Peyer's patch (tissue), 4 donors: Measurements from ENCODE around the gene VMP1. TPM values are rescaled to one million over a fixed set of nuclear protein-coding genes. Genes with fewer than 3 reads are reported as not detected.
"Not testable (repeated sequence)": the region's sequence is repeated elsewhere in the genome, so short reads cannot be mapped to it uniquely, and the experiment has no call there.

Experiments
- DNase-seq, 3 donors: peaks; one replicate each; pipeline ENCODE4 v3.0.0-alpha.2; 2017 to 2019
- H3K27ac ChIP-seq, 4 donors: fragments of 200-600 bp; sonication (generic); one replicate each; pipeline ENCODE4 v1.5.1; 2016 to 2019
- H3K27me3 ChIP-seq, 2 donors: fragments of 200-600 bp; sonication (generic); one replicate each; pipeline ENCODE4 v1.5.1; 2019
- H3K36me3 ChIP-seq, 3 donors: fragments of 200-600 bp; sonication (generic); one replicate each; pipeline ENCODE4 v1.5.1; 2016 to 2019
- H3K4me1 ChIP-seq, 4 donors: fragments of 200-600 bp; sonication (generic); one replicate each; pipeline ENCODE4 v1.5.1; 2016 to 2019
- H3K4me3 ChIP-seq, 4 donors: fragments of 200-600 bp; sonication (generic); 1 replicate in 3 of 4; 2 replicates in 1 of 4; pipeline ENCODE4 v1.5.1; 2016 to 2019; ENCODE audit warnings: mild to moderate bottlenecking in 1 of 4
- H3K9me3 ChIP-seq, 4 donors: fragments of 200-600 bp; sonication (generic); one replicate each; pipeline ENCODE4 v1.5.1; 2016 to 2019; ENCODE audit warnings: mild to moderate bottlenecking in 1 of 4
- CTCF ChIP-seq, 6 experiments: fragments of 450-650 bp in 4 of 6; fragments of 200-600 bp in 2 of 6; sonication (generic) in 1 of 6; IDR thresholded peaks; one replicate each; pipeline ENCODE4 v1.5.1; 2017 to 2019; ENCODE audit warnings: antibody characterized with exemption in 6 of 6, mild to moderate bottlenecking in 3 of 6, moderate library complexity in 1 of 6
- POLR2A ChIP-seq, 2 donors: fragments of 450-650 bp; IDR thresholded peaks; one replicate each; pipeline ENCODE4 v1.5.1; 2017; ENCODE audit warnings: antibody characterized with exemption in 2 of 2, mild to moderate bottlenecking in 2 of 2, moderate library complexity in 2 of 2
- total RNA-seq, 4 donors: library from RNA; depleted of rRNA; stranded (reverse); fragments of >200 nt; gene quantifications; one replicate each; pipeline ENCODE4 v1.1.0, GENCODE V29; 2016

VMP1 gene
- total RNA-seq, 4 donors from 2014 or later, result 228 to 366 (median 332) TPM

GRCh38 chr17:59757043-59757442 is 49.6 kb downstream of the VMP1 start:
- no peaks in the 10 kb centered on the region for H3K27me3 ChIP-seq
- DNase-seq, result no peak
- peaks cover 0 to 22% (median 0%) of the 10 kb centered on the region in 4 donors for H3K4me1 ChIP-seq
- H3K4me3 ChIP-seq, result no peak overlapping the region
- H3K9me3 ChIP-seq, result no peaks in the 10 kb centered on the region
- peak overlapping the region in 2 of 4 donors; percentile 15 to 62 for H3K27ac ChIP-seq
- TF ChIP-seq POLR2A (IDR thresholded peaks at IDR 0.05), result no peak
- TF ChIP-seq CTCF (IDR thresholded peaks at IDR 0.05), result no peak
- peaks cover 0 to 8% (median 0%) of the 10 kb centered on the region in 3 donors for H3K36me3 ChIP-seq

GRCh38 chr17:59757470-59757869 is 50.0 kb downstream of the VMP1 start:
- Histone ChIP-seq H3K4me1 (peaks cover 0 to 22% (median 0%) of the 10 kb centered on the region in 4 donors), H3K4me3 (no peak overlapping the region), H3K27me3 (no peaks in the 10 kb centered on the region), H3K36me3 (peaks cover 0 to 8% (median 0%) of the 10 kb centered on the region in 3 donors), H3K27ac (peak overlapping the region in 1 of 4 donors; percentile 62), H3K9me3 (no peaks in the 10 kb centered on the region)
- no peak for DNase-seq
- no peak for TF ChIP-seq CTCF (IDR thresholded peaks at IDR 0.05)
- no peak for TF ChIP-seq POLR2A (IDR thresholded peaks at IDR 0.05)

- no peak overlapping the region for H3K4me3 ChIP-seq
- H3K27ac ChIP-seq, result peak overlapping the region in 1 of 4 donors; percentile 7
- H3K27me3 ChIP-seq, result no peaks in the 10 kb centered on the region
- DNase-seq, result no peak
- H3K36me3 ChIP-seq, result peaks cover 0 to 8% (median 0%) of the 10 kb centered on the region in 3 donors
- H3K9me3 ChIP-seq, result no peaks in the 10 kb centered on the region
- TF ChIP-seq POLR2A (IDR thresholded peaks at IDR 0.05) (no peak), CTCF (IDR thresholded peaks at IDR 0.05) (no peak)
- peaks cover 0 to 22% (median 0%) of the 10 kb centered on the region in 4 donors for H3K4me1 ChIP-seq
These were observed 50.5 kb downstream of the VMP1 start for GRCh38 chr17:59757881-59758385.

GRCh38 chr17:59758998-59759651 is 51.7 kb downstream of the VMP1 start:
- H3K27ac ChIP-seq, DNase-seq, H3K36me3 ChIP-seq, H3K4me3 ChIP-seq, H3K9me3 ChIP-seq, H3K27me3 ChIP-seq: not testable (repeated sequence)
- H3K4me1 ChIP-seq, result peaks cover 0 to 17% (median 0%) of the 10 kb centered on the region in 4 donors

GRCh38 chr17:59760160-59760559 is 52.7 kb downstream of the VMP1 start:
- DNase-seq, result no peak
- peaks cover 0 to 10% (median 0%) of the 10 kb centered on the region in 4 donors for H3K4me1 ChIP-seq
- no peak overlapping the region for H3K4me3 ChIP-seq
- no peak overlapping the region for H3K27ac ChIP-seq
- H3K27me3 ChIP-seq, result no peaks in the 10 kb centered on the region
- peaks cover 0 to 12% (median 0%) of the 10 kb centered on the region in 3 donors for H3K36me3 ChIP-seq
- no peaks in the 10 kb centered on the region for H3K9me3 ChIP-seq
- no peak for TF ChIP-seq POLR2A (IDR thresholded peaks at IDR 0.05)
- no peak for TF ChIP-seq CTCF (IDR thresholded peaks at IDR 0.05)

GRCh38 chr17:59761385-59762048 is 54.1 kb downstream of the VMP1 start:
- Histone ChIP-seq H3K4me3 (no peak overlapping the region), H3K9me3 (no peaks in the 10 kb centered on the region), H3K27ac (peak overlapping the region in 2 of 4 donors; percentile 12 to 22), H3K4me1 (peaks cover 0 to 3% (median 0%) of the 10 kb centered on the region in 4 donors), H3K27me3 (no peaks in the 10 kb centered on the region), H3K36me3 (peaks cover 0 to 20% (median 0%) of the 10 kb centered on the region in 3 donors)
- no peak for DNase-seq
- TF ChIP-seq CTCF (IDR thresholded peaks at IDR 0.05), result no peak
- TF ChIP-seq POLR2A (IDR thresholded peaks at IDR 0.05), result no peak
